ENCODE data around the gene COL25A1.

- no peak for TF ChIP-seq CTCF (IDR thresholded peaks at IDR 0.05; ENCODE audit: low read depth, low read length, missing input control)
- no peak for TF ChIP-seq MAX (IDR thresholded peaks at IDR 0.05)
- no peak for TF ChIP-seq RXRA (IDR thresholded peaks at IDR 0.05)
- TF ChIP-seq YY1 (IDR thresholded peaks at IDR 0.05) = no peak
- TF ChIP-seq RAD21 (IDR thresholded peaks at IDR 0.05) = no peak
Measured at GRCh38 chr4:109015413-109015810, 287.0 kb downstream of the COL25A1 start.
